Measurements from ENCODE around the gene BCAS3. TPM values are rescaled to one million over a fixed set of nuclear protein-coding genes. Genes with fewer than 3 reads are reported as not detected.
"Not testable (repeated sequence)": the region's sequence is repeated elsewhere in the genome, so short reads cannot be mapped to it uniquely, and the experiment has no call there.

Gene BCAS3
- total RNA-seq, 1 donor from 2014 or later = 22.6 TPM

- no peak for DNase-seq (ENCODE audit: low spot score)
- Mint-ChIP-seq H3K27ac (ENCODE audit: unreplicated experiment) (no peak overlapping the region), H3K27me3 (ENCODE audit: low read depth) (no peaks in the 10 kb centered on the region), H3K9me3 (ENCODE audit: low read depth) (peaks cover 28% of the 10 kb centered on the region), H3K36me3 (ENCODE audit: low read depth) (peaks cover 15% of the 10 kb centered on the region), H3K4me1 (ENCODE audit: low read depth) (peaks cover 3% of the 10 kb centered on the region), H3K4me3 (ENCODE audit: unreplicated experiment) (no peak overlapping the region)
- TF ChIP-seq CTCF (IDR thresholded peaks at IDR 0.05) = no peak
These were observed 293.1 kb downstream of the BCAS3 start for GRCh38 chr17:60970741-60971140.

DNA sequence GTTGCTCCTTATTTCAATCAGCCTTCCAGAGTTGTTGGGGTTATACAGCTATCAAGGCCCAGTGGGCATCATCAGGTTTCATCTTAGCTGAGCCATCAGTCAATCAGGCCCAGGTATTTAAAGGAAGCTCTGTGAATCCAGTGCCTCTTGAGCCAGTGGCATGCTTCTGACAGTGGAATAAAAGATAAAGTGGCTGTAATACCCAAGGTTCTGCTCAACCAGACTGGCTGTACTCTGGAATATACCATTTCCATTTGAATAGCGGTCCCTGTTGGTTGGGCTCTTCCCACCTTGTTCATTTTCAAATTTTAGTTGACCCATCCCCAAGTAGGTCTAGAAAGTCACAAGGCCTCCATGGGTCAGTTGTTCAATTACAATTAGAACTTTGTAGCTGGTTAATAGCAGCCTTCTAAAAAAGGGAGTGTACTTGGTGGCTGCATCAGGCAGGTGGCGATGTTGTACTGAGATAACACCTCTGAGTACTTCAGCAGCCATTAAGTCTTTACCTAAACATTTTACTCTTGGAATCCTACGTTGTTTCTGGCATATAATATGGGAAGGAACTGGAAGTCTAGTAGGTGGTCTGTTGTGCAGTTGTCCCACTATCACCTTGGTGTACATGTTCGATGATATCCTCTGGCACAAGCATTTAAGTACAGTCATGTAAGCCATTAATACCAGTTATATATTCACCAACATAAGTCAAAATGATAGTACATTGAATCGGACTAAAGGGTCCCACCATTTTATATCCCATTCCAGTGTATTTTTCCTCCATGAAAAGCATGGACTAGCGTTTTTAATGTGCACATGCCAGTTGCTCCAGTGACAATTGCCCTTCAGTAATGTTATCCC is 294.1 kb downstream of the BCAS3 start:
- no peak for DNase-seq (ENCODE audit: low spot score)
- Mint-ChIP-seq H3K27ac (ENCODE audit: unreplicated experiment) (no peak overlapping the region), H3K27me3 (ENCODE audit: low read depth) (no peaks in the 10 kb centered on the region), H3K4me3 (ENCODE audit: unreplicated experiment) (no peak overlapping the region), H3K36me3 (ENCODE audit: low read depth) (peaks cover 13% of the 10 kb centered on the region), H3K4me1 (ENCODE audit: low read depth) (peaks cover 3% of the 10 kb centered on the region), H3K9me3 (ENCODE audit: low read depth) (peaks cover 25% of the 10 kb centered on the region)
- peak; percentile 84 for TF ChIP-seq CTCF (IDR thresholded peaks at IDR 0.05)

GRCh38 chr17:60976861-60977260 is 299.2 kb downstream of the BCAS3 start:
- DNase-seq (ENCODE audit: low spot score); H3K36me3 Mint-ChIP-seq (ENCODE audit: low read depth); H3K9me3 Mint-ChIP-seq (ENCODE audit: low read depth); H3K27me3 Mint-ChIP-seq (ENCODE audit: low read depth); H3K4me1 Mint-ChIP-seq (ENCODE audit: low read depth); H3K27ac Mint-ChIP-seq (ENCODE audit: unreplicated experiment); H3K4me3 Mint-ChIP-seq (ENCODE audit: unreplicated experiment): not testable (repeated sequence)

DNA sequence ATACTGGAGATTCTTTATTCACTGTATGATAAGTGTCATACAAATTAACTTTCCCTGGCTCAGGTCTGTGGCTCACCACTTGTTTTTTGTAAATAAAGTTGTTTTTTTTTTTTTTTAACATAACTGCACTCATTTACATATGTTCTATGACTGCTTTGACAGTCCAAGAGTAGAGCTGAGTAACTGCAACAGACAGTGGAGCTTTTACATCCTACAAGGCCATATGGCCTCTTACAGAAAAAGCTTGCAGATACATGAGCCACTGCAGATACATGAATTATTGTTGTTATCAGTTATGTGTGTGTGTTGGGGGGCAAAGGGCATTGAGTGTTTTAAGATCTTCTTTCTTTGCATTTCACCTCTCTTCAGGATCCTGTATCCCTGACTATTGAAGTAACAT is 311.7 kb downstream of the BCAS3 start:
- no peak for TF ChIP-seq CTCF (IDR thresholded peaks at IDR 0.05)
- Mint-ChIP-seq H3K27me3 (ENCODE audit: low read depth) (no peaks in the 10 kb centered on the region), H3K9me3 (ENCODE audit: low read depth) (peaks cover 14% of the 10 kb centered on the region), H3K36me3 (ENCODE audit: low read depth) (no peaks in the 10 kb centered on the region), H3K4me3 (ENCODE audit: unreplicated experiment) (no peak overlapping the region), H3K27ac (ENCODE audit: unreplicated experiment) (no peak overlapping the region), H3K4me1 (ENCODE audit: low read depth) (no peaks in the 10 kb centered on the region)
- no peak for DNase-seq (ENCODE audit: low spot score)

DNA sequence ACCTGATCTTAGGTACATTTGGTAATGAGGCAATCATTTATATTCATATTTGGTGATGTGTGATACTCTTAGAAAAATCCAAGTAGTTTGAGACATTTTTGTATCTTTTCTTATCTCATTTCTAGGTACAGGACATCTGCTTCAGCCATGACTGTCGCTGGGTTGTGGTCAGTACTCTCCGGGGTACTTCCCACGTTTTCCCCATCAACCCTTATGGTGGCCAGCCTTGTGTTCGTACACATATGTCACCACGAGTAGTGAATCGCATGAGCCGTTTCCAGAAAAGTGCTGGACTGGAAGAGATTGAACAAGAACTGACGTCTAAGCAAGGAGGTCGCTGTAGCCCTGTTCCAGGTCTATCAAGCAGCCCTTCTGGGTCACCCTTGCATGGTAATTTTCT is 312.2 kb downstream of the BCAS3 start:
- Mint-ChIP-seq H3K9me3 (ENCODE audit: low read depth) (peaks cover 14% of the 10 kb centered on the region), H3K4me1 (ENCODE audit: low read depth) (no peaks in the 10 kb centered on the region), H3K27ac (ENCODE audit: unreplicated experiment) (no peak overlapping the region), H3K36me3 (ENCODE audit: low read depth) (no peaks in the 10 kb centered on the region), H3K27me3 (ENCODE audit: low read depth) (no peaks in the 10 kb centered on the region), H3K4me3 (ENCODE audit: unreplicated experiment) (no peak overlapping the region)
- no peak for TF ChIP-seq CTCF (IDR thresholded peaks at IDR 0.05)
- no peak for DNase-seq (ENCODE audit: low spot score)

DNA sequence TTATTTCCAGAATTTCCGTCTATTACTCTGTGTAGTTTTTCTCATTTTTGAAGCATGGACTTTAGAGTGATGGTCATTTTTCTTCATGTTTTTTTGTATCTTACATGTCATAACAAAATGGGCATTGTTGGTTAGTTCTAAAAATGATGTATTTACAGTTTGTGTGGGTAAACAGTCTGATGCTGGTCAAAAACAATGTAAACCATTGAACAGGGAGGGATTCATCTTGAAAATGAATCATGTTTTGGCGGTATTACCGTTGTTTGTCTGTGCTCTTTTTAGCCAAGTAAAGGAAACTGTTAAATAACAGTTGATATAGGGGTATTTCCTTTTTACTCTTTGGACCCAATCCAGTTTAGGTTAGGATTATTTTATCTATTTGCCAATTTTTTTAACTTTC is 315.8 kb downstream of the BCAS3 start:
- TF ChIP-seq CTCF (IDR thresholded peaks at IDR 0.05) = no peak
- Mint-ChIP-seq H3K27me3 (ENCODE audit: low read depth) (no peaks in the 10 kb centered on the region), H3K4me3 (ENCODE audit: unreplicated experiment) (no peak overlapping the region), H3K27ac (ENCODE audit: unreplicated experiment) (no peak overlapping the region), H3K36me3 (ENCODE audit: low read depth) (no peaks in the 10 kb centered on the region), H3K9me3 (ENCODE audit: low read depth) (no peaks in the 10 kb centered on the region), H3K4me1 (ENCODE audit: low read depth) (no peaks in the 10 kb centered on the region)
- no peak for DNase-seq (ENCODE audit: low spot score)
